WTC11 (cell line): Measurements from ENCODE around the gene PTPRT. TPM values are rescaled to one million over a fixed set of nuclear protein-coding genes. Genes with fewer than 3 reads are reported as not detected.

Experiments used
- ATAC-seq: fragments of 200-7000 bp; cut with Tn5 transposase; 2 replicates; pipeline ENCODE4 v1.10.0; 2021; ENCODE audit warnings: mild to moderate bottlenecking, moderate library complexity
- CTCF ChIA-PET: fragments of 300-600 bp; sonication (Branson Sonifier 250); formaldehyde crosslinking; loops from one replicate; lab custom pipeline; 2021; ENCODE audit warnings: antibody characterized with exemption; lab: Charles Lee
- POLR2A ChIA-PET: fragments of 350-600 bp; sonication (Branson Sonifier 250); formaldehyde crosslinking; loops from one replicate; lab custom pipeline; 2021; ENCODE audit warnings: antibody characterized with exemption; lab: Charles Lee
- DNase-seq: peaks from one replicate; pipeline ENCODE4 v3.0.0; 2021; ENCODE audit warnings: low spot score
- H3K27ac Mint-ChIP-seq: 2 replicates; pipeline ENCODE4 v1.8.0; 2021; ENCODE audit warnings: mixed read lengths
- H3K27me3 Mint-ChIP-seq: 2 replicates; pipeline ENCODE4 v1.8.0; 2021; ENCODE audit warnings: low read depth, mild to moderate bottlenecking, moderate library complexity, mixed read lengths
- H3K36me3 Mint-ChIP-seq: 2 replicates; pipeline ENCODE4 v1.8.0; 2021; ENCODE audit warnings: mixed read lengths
- H3K4me1 Mint-ChIP-seq: 2 replicates; pipeline ENCODE4 v1.8.0; 2022; ENCODE audit warnings: mixed read lengths
- H3K4me3 Mint-ChIP-seq: 2 replicates; pipeline ENCODE4 v1.8.0; 2021; ENCODE audit warnings: mild to moderate bottlenecking, moderate library complexity, mixed read lengths
- H3K9me3 Mint-ChIP-seq: 2 replicates; pipeline ENCODE4 v1.8.0; 2021; ENCODE audit warnings: mixed read lengths
- ATF1 ChIP-seq: sonication (generic); formaldehyde crosslinking; IDR thresholded peaks from 2 replicates; pipeline ENCODE4 v1.8.1; 2023; ENCODE audit warnings: mild to moderate bottlenecking, moderate library complexity, missing genetic modification reagents
- ATF3 ChIP-seq: sonication (generic); formaldehyde crosslinking; conservative IDR thresholded peaks from 2 replicates; pipeline ENCODE4 v1.8.1; 2022; ENCODE audit warnings: mild to moderate bottlenecking, missing genetic modification reagents
- CDX4 ChIP-seq: fragments of 250-450 bp; sonication (Bioruptor Pico); IDR thresholded peaks from 2 replicates; pipeline ENCODE4 v1.9.0; 2021; ENCODE audit warnings: moderate library complexity, mild to moderate bottlenecking, inconsistent platforms, borderline replicate concordance
- CREB1 ChIP-seq: sonication (generic); formaldehyde crosslinking; IDR thresholded peaks from 2 replicates; pipeline ENCODE4 v1.8.0; 2023; ENCODE audit warnings: mild to moderate bottlenecking, missing genetic modification reagents
- FOXJ3 ChIP-seq: sonication (generic); formaldehyde crosslinking; IDR thresholded peaks from 2 replicates; pipeline ENCODE4 v1.9.0; 2021; ENCODE audit warnings: missing genetic modification reagents, mild to moderate bottlenecking, borderline replicate concordance
- GRHL2 ChIP-seq: fragments of 250-450 bp; sonication (Bioruptor Pico); IDR thresholded peaks from 2 replicates; pipeline ENCODE4 v1.8.0; 2022; ENCODE audit warnings: mild to moderate bottlenecking, moderate library complexity; ENCODE audit not compliant: insufficient replicate concordance, severe bottlenecking
- HMGA2 ChIP-seq: fragments of 250-450 bp; sonication (Bioruptor Pico); IDR thresholded peaks from 2 replicates; pipeline ENCODE4 v1.4.0; 2021; ENCODE audit warnings: mild to moderate bottlenecking, moderate library complexity
- JAZF1 ChIP-seq: fragments of 250-450 bp; sonication (Bioruptor Pico); IDR thresholded peaks from 2 replicates; pipeline ENCODE4 v1.9.0; 2021; ENCODE audit warnings: moderate library complexity, mild to moderate bottlenecking, inconsistent platforms
- KAT7 ChIP-seq: sonication (generic); formaldehyde crosslinking; IDR thresholded peaks from 2 replicates; pipeline ENCODE4 v1.8.1; 2023; ENCODE audit warnings: missing genetic modification reagents, mild to moderate bottlenecking, borderline replicate concordance
- MXD4 ChIP-seq: fragments of 250-450 bp; sonication (Bioruptor Pico); IDR thresholded peaks from 2 replicates; pipeline ENCODE4 v1.8.0; 2021; ENCODE audit warnings: mild to moderate bottlenecking, moderate library complexity, borderline replicate concordance
- NFE2L1 ChIP-seq: sonication (generic); formaldehyde crosslinking; IDR thresholded peaks from 2 replicates; pipeline ENCODE4 v1.8.1; 2023; ENCODE audit warnings: missing genetic modification reagents
- NFYB ChIP-seq: sonication (generic); formaldehyde crosslinking; conservative IDR thresholded peaks from 2 replicates; pipeline ENCODE4 v1.8.0; 2022; ENCODE audit warnings: low read depth, missing genetic modification reagents
- OVOL2 ChIP-seq: fragments of 250-450 bp; sonication (Bioruptor Pico); IDR thresholded peaks from 2 replicates; pipeline ENCODE4 v1.9.0; 2021; ENCODE audit warnings: mild to moderate bottlenecking, borderline replicate concordance
- SP1 ChIP-seq: sonication (generic); formaldehyde crosslinking; conservative IDR thresholded peaks from 2 replicates; pipeline ENCODE4 v1.8.1; 2022; ENCODE audit warnings: missing genetic modification reagents
- TEAD4 ChIP-seq: sonication (generic); formaldehyde crosslinking; IDR thresholded peaks from 2 replicates; pipeline ENCODE4 v1.8.0; 2022; ENCODE audit warnings: mild to moderate bottlenecking, missing genetic modification reagents
- ZBTB21 ChIP-seq: sonication (generic); formaldehyde crosslinking; IDR thresholded peaks from 2 replicates; pipeline ENCODE4 v1.8.1; 2023; ENCODE audit warnings: mild to moderate bottlenecking, missing genetic modification reagents, borderline replicate concordance
- ZNF121 ChIP-seq: sonication (generic); formaldehyde crosslinking; IDR thresholded peaks from 2 replicates; pipeline ENCODE4 v1.8.0; 2023; ENCODE audit warnings: missing genetic modification reagents
- ZNF281 ChIP-seq: sonication (generic); formaldehyde crosslinking; IDR thresholded peaks from 2 replicates; pipeline ENCODE4 v1.8.0; 2023; ENCODE audit warnings: mild to moderate bottlenecking, missing genetic modification reagents
- ZNF396 ChIP-seq: fragments of 250-450 bp; sonication (Bioruptor Pico); IDR thresholded peaks from 2 replicates; pipeline ENCODE4 v1.8.0; 2021; ENCODE audit warnings: mild to moderate bottlenecking, moderate library complexity, borderline replicate concordance
- ZNF416 ChIP-seq: fragments of 250-450 bp; sonication (Bioruptor Pico); IDR thresholded peaks from 2 replicates; pipeline ENCODE4 v1.9.0; 2021; ENCODE audit warnings: mild to moderate bottlenecking, inconsistent platforms
- ZSCAN18 ChIP-seq: fragments of 250-450 bp; sonication (Bioruptor Pico); IDR thresholded peaks from 2 replicates; pipeline ENCODE4 v2.1.2; 2022; ENCODE audit warnings: mild to moderate bottlenecking, moderate library complexity
- total RNA-seq: library from RNA; stranded (reverse); gene quantifications from 3 replicates; pipeline ENCODE4 v1.2.3, GENCODE V29; 2021
- TF ChIP-seq, protein P1 (sequence below): sonication (generic); formaldehyde crosslinking; IDR thresholded peaks from 2 replicates; pipeline ENCODE4 v1.8.1; 2022; ENCODE audit warnings: low read depth, missing genetic modification reagents, borderline replicate concordance
- TF ChIP-seq, protein P2 (sequence below): sonication (generic); formaldehyde crosslinking; IDR thresholded peaks from 2 replicates; pipeline ENCODE4 v1.8.1; 2023; ENCODE audit warnings: mild to moderate bottlenecking, missing genetic modification reagents, moderate library complexity
- TF ChIP-seq, protein P3 (sequence below): fragments of 200-600 bp; IDR thresholded peaks from 2 replicates; pipeline ENCODE4 v1.8.0; 2022; ENCODE audit warnings: antibody characterized with exemption
- TF ChIP-seq, protein P4 (sequence below): sonication (generic); formaldehyde crosslinking; IDR thresholded peaks from 2 replicates; pipeline ENCODE4 v1.8.0; 2023; ENCODE audit warnings: missing genetic modification reagents

PTPRT gene
- total RNA-seq, 1 experiment from 2014 or later, result 1.1 TPM

- peaks cover 8% of the 10 kb centered on the region for H3K9me3 Mint-ChIP-seq
- no peaks in the 10 kb centered on the region; the same call in 1 of the 2 replicates for H3K27me3 Mint-ChIP-seq
- DNase-seq (no peak), ATAC-seq (no peak)
- H3K4me3 Mint-ChIP-seq, result no peak overlapping the region
- no peaks in the 10 kb centered on the region for H3K4me1 Mint-ChIP-seq
- POLR2A ChIA-PET, result no interaction called here
- TF ChIP-seq KAT7 (CRISPR knock-in tag) (no peak), FOXJ3 (CRISPR knock-in tag) (no peak), ZNF416 (CRISPR knock-in tag) (no peak)
- H3K27ac Mint-ChIP-seq, result no peak overlapping the region
- no peaks in the 10 kb centered on the region for H3K36me3 Mint-ChIP-seq
- CTCF ChIA-PET, result no interaction called here
These were observed 303.7 kb downstream of the PTPRT start for GRCh38 chr20:42886046-42886445.

DNA sequence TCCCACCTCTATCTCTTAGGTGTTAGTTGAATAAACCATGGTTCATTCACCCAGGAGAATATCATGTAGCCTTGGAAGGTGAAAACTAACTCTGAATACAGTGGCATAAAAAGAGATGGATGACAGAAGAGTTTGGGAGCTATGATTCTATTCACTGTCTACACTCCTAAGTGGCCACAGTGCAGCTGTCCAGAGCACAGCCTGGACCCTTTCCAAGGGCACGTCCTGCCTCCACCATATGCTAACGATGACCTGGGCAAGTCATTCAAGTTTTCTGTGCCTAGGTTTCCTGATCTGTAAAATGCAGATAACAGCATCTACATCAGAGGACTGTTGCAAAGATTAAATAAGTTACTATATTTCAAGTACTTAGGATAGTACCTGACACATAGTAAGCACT is 314.1 kb downstream of the PTPRT start:
- Mint-ChIP-seq H3K4me3 (no peak overlapping the region), H3K27me3 (no peaks in the 10 kb centered on the region; the same call in 1 of the 2 replicates), H3K9me3 (peaks cover 16% of the 10 kb centered on the region), H3K36me3 (no peaks in the 10 kb centered on the region), H3K27ac (no peak overlapping the region), H3K4me1 (no peaks in the 10 kb centered on the region)
- no peak for TF ChIP-seq NFYB
- no peak for TF ChIP-seq NFE2L1
- no peak for TF ChIP-seq ZSCAN18
- TF ChIP-seq, protein P1, sequence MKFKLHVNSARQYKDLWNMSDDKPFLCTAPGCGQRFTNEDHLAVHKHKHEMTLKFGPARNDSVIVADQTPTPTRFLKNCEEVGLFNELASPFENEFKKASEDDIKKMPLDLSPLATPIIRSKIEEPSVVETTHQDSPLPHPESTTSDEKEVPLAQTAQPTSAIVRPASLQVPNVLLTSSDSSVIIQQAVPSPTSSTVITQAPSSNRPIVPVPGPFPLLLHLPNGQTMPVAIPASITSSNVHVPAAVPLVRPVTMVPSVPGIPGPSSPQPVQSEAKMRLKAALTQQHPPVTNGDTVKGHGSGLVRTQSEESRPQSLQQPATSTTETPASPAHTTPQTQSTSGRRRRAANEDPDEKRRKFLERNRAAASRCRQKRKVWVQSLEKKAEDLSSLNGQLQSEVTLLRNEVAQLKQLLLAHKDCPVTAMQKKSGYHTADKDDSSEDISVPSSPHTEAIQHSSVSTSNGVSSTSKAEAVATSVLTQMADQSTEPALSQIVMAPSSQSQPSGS (CRISPR knock-in tag), result no peak
- TF ChIP-seq TEAD4 (CRISPR knock-in tag), result no peak
- TF ChIP-seq, protein P2, sequence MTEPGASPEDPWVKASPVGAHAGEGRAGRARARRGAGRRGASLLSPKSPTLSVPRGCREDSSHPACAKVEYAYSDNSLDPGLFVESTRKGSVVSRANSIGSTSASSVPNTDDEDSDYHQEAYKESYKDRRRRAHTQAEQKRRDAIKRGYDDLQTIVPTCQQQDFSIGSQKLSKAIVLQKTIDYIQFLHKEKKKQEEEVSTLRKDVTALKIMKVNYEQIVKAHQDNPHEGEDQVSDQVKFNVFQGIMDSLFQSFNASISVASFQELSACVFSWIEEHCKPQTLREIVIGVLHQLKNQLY (CRISPR knock-in tag), result no peak
- no peak for TF ChIP-seq GRHL2 (CRISPR knock-in tag)
- TF ChIP-seq CDX4, result no peak
- TF ChIP-seq ATF3 (CRISPR knock-in tag), result no peak
- ChIA-PET CTCF (no interaction called here), POLR2A (no interaction called here)
- ATAC-seq, result no peak
- no peak for DNase-seq

- CTCF ChIA-PET, result no interaction called here
- no peak overlapping the region for H3K4me3 Mint-ChIP-seq
- ATAC-seq, result no peak
- H3K4me1 Mint-ChIP-seq, result no peaks in the 10 kb centered on the region
- DNase-seq, result no peak
- H3K9me3 Mint-ChIP-seq, result peaks cover 22% of the 10 kb centered on the region
- no peaks in the 10 kb centered on the region; the same call in 1 of the 2 replicates for H3K27me3 Mint-ChIP-seq
- no peaks in the 10 kb centered on the region for H3K36me3 Mint-ChIP-seq
- H3K27ac Mint-ChIP-seq, result no peak overlapping the region
- POLR2A ChIA-PET, result no interaction called here
- TF ChIP-seq HMGA2, result no peak
- TF ChIP-seq, protein P3, sequence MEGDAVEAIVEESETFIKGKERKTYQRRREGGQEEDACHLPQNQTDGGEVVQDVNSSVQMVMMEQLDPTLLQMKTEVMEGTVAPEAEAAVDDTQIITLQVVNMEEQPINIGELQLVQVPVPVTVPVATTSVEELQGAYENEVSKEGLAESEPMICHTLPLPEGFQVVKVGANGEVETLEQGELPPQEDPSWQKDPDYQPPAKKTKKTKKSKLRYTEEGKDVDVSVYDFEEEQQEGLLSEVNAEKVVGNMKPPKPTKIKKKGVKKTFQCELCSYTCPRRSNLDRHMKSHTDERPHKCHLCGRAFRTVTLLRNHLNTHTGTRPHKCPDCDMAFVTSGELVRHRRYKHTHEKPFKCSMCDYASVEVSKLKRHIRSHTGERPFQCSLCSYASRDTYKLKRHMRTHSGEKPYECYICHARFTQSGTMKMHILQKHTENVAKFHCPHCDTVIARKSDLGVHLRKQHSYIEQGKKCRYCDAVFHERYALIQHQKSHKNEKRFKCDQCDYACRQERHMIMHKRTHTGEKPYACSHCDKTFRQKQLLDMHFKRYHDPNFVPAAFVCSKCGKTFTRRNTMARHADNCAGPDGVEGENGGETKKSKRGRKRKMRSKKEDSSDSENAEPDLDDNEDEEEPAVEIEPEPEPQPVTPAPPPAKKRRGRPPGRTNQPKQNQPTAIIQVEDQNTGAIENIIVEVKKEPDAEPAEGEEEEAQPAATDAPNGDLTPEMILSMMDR, result no peak
- TF ChIP-seq, protein P4, sequence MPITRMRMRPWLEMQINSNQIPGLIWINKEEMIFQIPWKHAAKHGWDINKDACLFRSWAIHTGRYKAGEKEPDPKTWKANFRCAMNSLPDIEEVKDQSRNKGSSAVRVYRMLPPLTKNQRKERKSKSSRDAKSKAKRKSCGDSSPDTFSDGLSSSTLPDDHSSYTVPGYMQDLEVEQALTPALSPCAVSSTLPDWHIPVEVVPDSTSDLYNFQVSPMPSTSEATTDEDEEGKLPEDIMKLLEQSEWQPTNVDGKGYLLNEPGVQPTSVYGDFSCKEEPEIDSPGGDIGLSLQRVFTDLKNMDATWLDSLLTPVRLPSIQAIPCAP (CRISPR knock-in tag), result no peak
- TF ChIP-seq MXD4 (CRISPR knock-in tag), result no peak
- no peak for TF ChIP-seq JAZF1 (CRISPR knock-in tag)
- TF ChIP-seq ZNF281, result no peak
- no peak for TF ChIP-seq ATF1 (CRISPR knock-in tag)
- no peak for TF ChIP-seq ZBTB21 (CRISPR knock-in tag)
- TF ChIP-seq ZNF396 (CRISPR knock-in tag), result no peak
- no peak for TF ChIP-seq OVOL2 (CRISPR knock-in tag)
- no peak for TF ChIP-seq ZNF416 (CRISPR knock-in tag)
- TF ChIP-seq ZNF121 (CRISPR knock-in tag), result no peak
- TF ChIP-seq SP1, result no peak
- TF ChIP-seq CREB1 (CRISPR knock-in tag), result no peak
These were observed 316.4 kb downstream of the PTPRT start for GRCh38 chr20:42873259-42873658.
